K562 (cell line): ENCODE measurements around the gene FASTK. TPM values are rescaled to one million over a fixed set of nuclear protein-coding genes. Genes with fewer than 3 reads are reported as not detected.

Experiments
- ATF4 ChIP-seq: fragments of 450-650 bp; formaldehyde crosslinking; IDR thresholded peaks from 2 replicates; pipeline ENCODE4 v1.4.0; 2022; ENCODE audit warnings: mild to moderate bottlenecking, moderate library complexity
- C11orf30 ChIP-seq: fragments of 450-650 bp; IDR thresholded peaks from 2 replicates; pipeline ENCODE4 v1.6.1; 2016; ENCODE audit warnings: low read depth, mild to moderate bottlenecking
- GATAD2A ChIP-seq: fragments of 450-650 bp; IDR thresholded peaks from 2 replicates; pipeline ENCODE4 v1.6.1; 2017
- HNRNPL ChIP-seq: fragments of 200-400 bp; formaldehyde crosslinking; IDR thresholded peaks from 2 replicates; pipeline ENCODE4 v1.6.1; 2017; ENCODE audit warnings: low read depth, mild to moderate bottlenecking, low read length
- JUND ChIP-seq, 2 experiments: IDR thresholded peaks; 2 replicates in 1 of 2; 3 replicates in 1 of 2; pipeline ENCODE4 v1.6.1; 2011; ENCODE audit warnings: borderline replicate concordance in 2 of 2, low read depth in 2 of 2, low read length in 2 of 2, improper control_type of control experiment in 1 of 2, missing biosample characterization in 1 of 2, missing genetic modification characterization in 1 of 2, missing genetic modification reagents in 1 of 2
- KAT7 ChIP-seq: sonication (generic); formaldehyde crosslinking; IDR thresholded peaks from 2 replicates; pipeline ENCODE4 v1.8.0; 2022; ENCODE audit warnings: missing genetic modification reagents, mild to moderate bottlenecking, borderline replicate concordance
- PHB ChIP-seq: fragments of 250-450 bp; sonication (Bioruptor Pico); IDR thresholded peaks from 2 replicates; pipeline ENCODE4 v1.5.0; 2021
- PHTF2 ChIP-seq: fragments of 250-450 bp; sonication (Bioruptor Pico); IDR thresholded peaks from 2 replicates; pipeline ENCODE4 v1.5.0; 2021; ENCODE audit warnings: mild to moderate bottlenecking
- PML ChIP-seq: IDR thresholded peaks from 2 replicates; pipeline ENCODE4 v1.6.1; 2012; ENCODE audit warnings: low read length, inconsistent platforms
- POLR2H ChIP-seq: IDR thresholded peaks from 2 replicates; pipeline ENCODE4 v1.6.1; 2016; ENCODE audit warnings: missing genetic modification characterization, low read depth, mild to moderate bottlenecking, control low read depth, missing compliant biosample characterization, moderate library complexity
- RB1 ChIP-seq: fragments of 450-650 bp; IDR thresholded peaks from 2 replicates; pipeline ENCODE4 v1.6.1; 2017; ENCODE audit warnings: low read depth, mild to moderate bottlenecking
- RBBP5 ChIP-seq: fragments of 200-600 bp; sonication (generic); IDR thresholded peaks from 2 replicates; pipeline ENCODE4 v1.6.1; 2012; ENCODE audit warnings: borderline replicate concordance, mild to moderate bottlenecking, low read length, control low read depth, inconsistent platforms; ENCODE audit not compliant: insufficient read depth, poor library complexity, severe bottlenecking
- RBM39 ChIP-seq: fragments of 200-400 bp; formaldehyde crosslinking; optimal IDR thresholded peaks from 2 replicates; pipeline ENCODE3; 2018; ENCODE audit warnings: low read depth, low read length
- TOE1 ChIP-seq, 2 experiments: fragments of 450-650 bp in 1 of 2; sonication (generic) in 1 of 2; formaldehyde crosslinking in 1 of 2; IDR thresholded peaks; 2 replicates each; pipeline versions ENCODE4 v1.7.1 to v1.8.0; 2016 to 2022; ENCODE audit warnings: borderline replicate concordance in 2 of 2, mild to moderate bottlenecking in 2 of 2, antibody characterized with exemption in 1 of 2, inconsistent platforms in 1 of 2, low read depth in 1 of 2, missing genetic modification reagents in 1 of 2, moderate library complexity in 1 of 2
- ZNF174 ChIP-seq: fragments of 250-450 bp; sonication (Bioruptor Pico); IDR thresholded peaks from 2 replicates; pipeline ENCODE4 v1.4.0; 2020; ENCODE audit warnings: mild to moderate bottlenecking
- ZNF780A ChIP-seq: fragments of 250-450 bp; sonication (Bioruptor Pico); IDR thresholded peaks from 2 replicates; pipeline ENCODE4 v1.5.0; 2021; ENCODE audit warnings: mild to moderate bottlenecking
- polyA plus RNA-seq, 8 experiments: library from polyadenylated mRNA; depleted of rRNA in 4 of 8; stranded (reverse) in 5 of 8; unstranded in 3 of 8; fragments of >200 nt; fragmentation: Nextera tagmentation in 2 of 8; fragmentation: Illumina TruSeq in 1 of 8; extraction: Ambion mirVana in 2 of 8; extraction: Trizol in 1 of 8; gene quantifications; 2 replicates each; pipeline versions ENCODE4 v1.2.1 to v1.2.3, GENCODE V29; 2011 to 2014; ENCODE audit warnings: inconsistent platforms in 1 of 8, missing spikeins in 1 of 8
- total RNA-seq, 7 experiments: library from RNA; depleted of rRNA in 6 of 7; stranded (reverse); fragments of >200 nt in 6 of 7; fragmentation: Illumina TruSeq in 2 of 7; extraction: Trizol in 2 of 7; gene quantifications; 2 replicates each; pipeline versions ENCODE4 v1.2.1 to v1.2.3, GENCODE V29; 2011 to 2021; ENCODE audit warnings: low replicate concordance in 1 of 7
- TF ChIP-seq, protein P1 (sequence below): fragments of 450-650 bp; IDR thresholded peaks from one replicate; pipeline ENCODE4 v1.6.1; 2018; ENCODE audit warnings: mild to moderate bottlenecking, moderate library complexity; ENCODE audit not compliant: partially characterized antibody
- TF ChIP-seq, protein P2 (sequence below): fragments of 450-650 bp; IDR thresholded peaks from 2 replicates; pipeline ENCODE4 v1.6.1; 2018; ENCODE audit not compliant: partially characterized antibody
- TF ChIP-seq, protein P3 (sequence below), 3 experiments: fragments of 200-800 bp in 1 of 3; sonication (Bioruptor generic) in 1 of 3; sonication (generic) in 1 of 3; formaldehyde crosslinking in 1 of 3; IDR thresholded peaks; 2 replicates each; pipeline versions ENCODE4 v1.6.1 to v1.8.0; 2016 to 2022; ENCODE audit warnings: mild to moderate bottlenecking in 2 of 3, missing compliant biosample characterization in 2 of 3, missing genetic modification characterization in 2 of 3, missing genetic modification reagents in 1 of 3

The FASTK gene
- total and polyA plus RNA-seq, 9 of the 15 experiments (the other 6 are each of a cell fraction or from before 2014, with no cell fraction given) = 0.51 to 150 (median 48.2) TPM

- TF ChIP-seq ATF4 (CRISPR knock-in tag) = peak; percentile 7
- TF ChIP-seq KAT7 = peak; percentile 77
- no peak for TF ChIP-seq RBM39
- TF ChIP-seq POLR2H (tag) = no peak
- TF ChIP-seq C11orf30 = no peak
- TF ChIP-seq ZNF174 (CRISPR knock-in tag) = no peak
- TF ChIP-seq JUND (IDR thresholded peaks at IDR 0.05; ENCODE audit: borderline replicate concordance, low read depth, low read length) = peak; percentile 61
- TF ChIP-seq JUND (tag; IDR thresholded peaks at IDR 0.05; ENCODE audit: borderline replicate concordance, low read depth, low read length) = no peak; the same call in 2 of the 3 replicates
- TF ChIP-seq ZNF780A (CRISPR knock-in tag) = no peak
- no peak for TF ChIP-seq TOE1 (IDR thresholded peaks at IDR 0.05; ENCODE audit: borderline replicate concordance)
- TF ChIP-seq TOE1 (CRISPR knock-in tag; IDR thresholded peaks at IDR 0.05; ENCODE audit: borderline replicate concordance, low read depth) = no peak
- peak; percentile 41; the same call in 1 of the 2 replicates for TF ChIP-seq GATAD2A
- peak; percentile 82 for TF ChIP-seq RBBP5
- TF ChIP-seq PHB (CRISPR knock-in tag) = peak; percentile 85; the same call in 1 of the 2 replicates
- TF ChIP-seq, protein P1, sequence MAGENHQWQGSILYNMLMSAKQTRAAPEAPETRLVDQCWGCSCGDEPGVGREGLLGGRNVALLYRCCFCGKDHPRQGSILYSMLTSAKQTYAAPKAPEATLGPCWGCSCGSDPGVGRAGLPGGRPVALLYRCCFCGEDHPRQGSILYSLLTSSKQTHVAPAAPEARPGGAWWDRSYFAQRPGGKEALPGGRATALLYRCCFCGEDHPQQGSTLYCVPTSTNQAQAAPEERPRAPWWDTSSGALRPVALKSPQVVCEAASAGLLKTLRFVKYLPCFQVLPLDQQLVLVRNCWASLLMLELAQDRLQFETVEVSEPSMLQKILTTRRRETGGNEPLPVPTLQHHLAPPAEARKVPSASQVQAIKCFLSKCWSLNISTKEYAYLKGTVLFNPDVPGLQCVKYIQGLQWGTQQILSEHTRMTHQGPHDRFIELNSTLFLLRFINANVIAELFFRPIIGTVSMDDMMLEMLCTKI = no peak
- no peak; the same call in 1 of the 2 replicates for TF ChIP-seq HNRNPL
- no peak for TF ChIP-seq PHTF2 (CRISPR knock-in tag)
- peak; percentile 71; the same call in 1 of the 2 replicates for TF ChIP-seq PML
- peak; percentile 99 for TF ChIP-seq RB1
- TF ChIP-seq, protein P2, sequence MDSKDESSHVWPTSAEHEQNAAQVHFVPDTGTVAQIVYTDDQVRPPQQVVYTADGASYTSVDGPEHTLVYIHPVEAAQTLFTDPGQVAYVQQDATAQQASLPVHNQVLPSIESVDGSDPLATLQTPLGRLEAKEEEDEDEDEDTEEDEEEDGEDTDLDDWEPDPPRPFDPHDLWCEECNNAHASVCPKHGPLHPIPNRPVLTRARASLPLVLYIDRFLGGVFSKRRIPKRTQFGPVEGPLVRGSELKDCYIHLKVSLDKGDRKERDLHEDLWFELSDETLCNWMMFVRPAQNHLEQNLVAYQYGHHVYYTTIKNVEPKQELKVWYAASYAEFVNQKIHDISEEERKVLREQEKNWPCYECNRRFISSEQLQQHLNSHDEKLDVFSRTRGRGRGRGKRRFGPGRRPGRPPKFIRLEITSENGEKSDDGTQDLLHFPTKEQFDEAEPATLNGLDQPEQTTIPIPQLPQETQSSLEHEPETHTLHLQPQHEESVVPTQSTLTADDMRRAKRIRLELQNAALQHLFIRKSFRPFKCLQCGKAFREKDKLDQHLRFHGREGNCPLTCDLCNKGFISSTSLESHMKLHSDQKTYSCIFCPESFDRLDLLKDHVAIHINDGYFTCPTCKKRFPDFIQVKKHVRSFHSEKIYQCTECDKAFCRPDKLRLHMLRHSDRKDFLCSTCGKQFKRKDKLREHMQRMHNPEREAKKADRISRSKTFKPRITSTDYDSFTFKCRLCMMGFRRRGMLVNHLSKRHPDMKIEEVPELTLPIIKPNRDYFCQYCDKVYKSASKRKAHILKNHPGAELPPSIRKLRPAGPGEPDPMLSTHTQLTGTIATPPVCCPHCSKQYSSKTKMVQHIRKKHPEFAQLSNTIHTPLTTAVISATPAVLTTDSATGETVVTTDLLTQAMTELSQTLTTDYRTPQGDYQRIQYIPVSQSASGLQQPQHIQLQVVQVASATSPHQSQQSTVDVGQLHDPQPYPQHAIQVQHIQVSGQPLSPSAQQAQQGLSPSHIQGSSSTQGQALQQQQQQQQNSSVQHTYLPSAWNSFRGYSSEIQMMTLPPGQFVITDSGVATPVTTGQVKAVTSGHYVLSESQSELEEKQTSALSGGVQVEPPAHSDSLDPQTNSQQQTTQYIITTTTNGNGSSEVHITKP = peak; percentile 74
- TF ChIP-seq, protein P3, sequence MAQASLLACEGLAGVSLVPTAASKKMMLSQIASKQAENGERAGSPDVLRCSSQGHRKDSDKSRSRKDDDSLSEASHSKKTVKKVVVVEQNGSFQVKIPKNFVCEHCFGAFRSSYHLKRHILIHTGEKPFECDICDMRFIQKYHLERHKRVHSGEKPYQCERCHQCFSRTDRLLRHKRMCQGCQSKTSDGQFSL (CRISPR knock-in tag; IDR thresholded peaks at IDR 0.05) = peak; percentile 61; the same call in 1 of the 2 replicates
- TF ChIP-seq, protein P3 (tag; IDR thresholded peaks at IDR 0.05) = no peak
Observed at GRCh38 chr7:151080522-151081169, at the start of gene FASTK (continued).
